ENCODE results near the gene KCNG2.

DNA sequence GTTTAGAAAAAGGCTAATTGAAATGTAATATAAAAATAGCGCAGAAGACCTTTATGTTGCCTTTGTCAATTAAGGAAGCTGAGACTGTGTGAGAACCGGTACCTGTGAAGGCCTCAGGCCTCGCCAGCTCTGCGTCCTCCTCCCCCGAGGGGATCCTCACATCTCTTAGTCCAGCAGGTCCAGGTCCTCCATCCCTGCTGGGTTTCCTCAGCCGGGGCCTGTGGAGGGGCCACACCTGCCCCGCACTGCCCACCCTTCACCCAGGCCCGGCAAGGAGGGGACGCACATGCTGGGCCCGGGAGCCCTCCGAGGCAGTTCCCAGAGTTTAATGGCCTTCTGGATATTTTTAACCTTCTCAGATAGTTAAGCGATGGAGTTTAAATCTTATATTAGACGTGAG, 3.5 kb downstream of the KCNG2 start:
- TF ChIP-seq NR3C1 (CRISPR knock-in tag; IDR thresholded peaks at IDR 0.05) (no peak), POLR2A (conservative IDR thresholded peaks at IDR 0.05) (no peak), BDP1 (IDR thresholded peaks at IDR 0.05; ENCODE audit: insufficient read depth, insufficient read length) (no peak), CEBPB (tag; IDR thresholded peaks at IDR 0.05) (no peak), KDM5B (IDR thresholded peaks at IDR 0.05; ENCODE audit: insufficient replicate concordance, low read depth, low read length) (no peak), CCAR2 (IDR thresholded peaks at IDR 0.05; ENCODE audit: low read depth, low read length) (no peak), TAF1 (IDR thresholded peaks at IDR 0.05; ENCODE audit: control insufficient read depth, extremely low read depth, insufficient read depth, low read length, severe bottlenecking) (no peak)
- TF ChIP-seq, protein P1, sequence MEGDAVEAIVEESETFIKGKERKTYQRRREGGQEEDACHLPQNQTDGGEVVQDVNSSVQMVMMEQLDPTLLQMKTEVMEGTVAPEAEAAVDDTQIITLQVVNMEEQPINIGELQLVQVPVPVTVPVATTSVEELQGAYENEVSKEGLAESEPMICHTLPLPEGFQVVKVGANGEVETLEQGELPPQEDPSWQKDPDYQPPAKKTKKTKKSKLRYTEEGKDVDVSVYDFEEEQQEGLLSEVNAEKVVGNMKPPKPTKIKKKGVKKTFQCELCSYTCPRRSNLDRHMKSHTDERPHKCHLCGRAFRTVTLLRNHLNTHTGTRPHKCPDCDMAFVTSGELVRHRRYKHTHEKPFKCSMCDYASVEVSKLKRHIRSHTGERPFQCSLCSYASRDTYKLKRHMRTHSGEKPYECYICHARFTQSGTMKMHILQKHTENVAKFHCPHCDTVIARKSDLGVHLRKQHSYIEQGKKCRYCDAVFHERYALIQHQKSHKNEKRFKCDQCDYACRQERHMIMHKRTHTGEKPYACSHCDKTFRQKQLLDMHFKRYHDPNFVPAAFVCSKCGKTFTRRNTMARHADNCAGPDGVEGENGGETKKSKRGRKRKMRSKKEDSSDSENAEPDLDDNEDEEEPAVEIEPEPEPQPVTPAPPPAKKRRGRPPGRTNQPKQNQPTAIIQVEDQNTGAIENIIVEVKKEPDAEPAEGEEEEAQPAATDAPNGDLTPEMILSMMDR (IDR thresholded peaks at IDR 0.05 in 2 of 3, conservative IDR thresholded peaks at IDR 0.05 in 1 of 3; ENCODE audit: insufficient read depth in 2 of 3, low read depth in 1 of 3, low read length in 3 of 3): no peak
- TF ChIP-seq, protein P2, sequence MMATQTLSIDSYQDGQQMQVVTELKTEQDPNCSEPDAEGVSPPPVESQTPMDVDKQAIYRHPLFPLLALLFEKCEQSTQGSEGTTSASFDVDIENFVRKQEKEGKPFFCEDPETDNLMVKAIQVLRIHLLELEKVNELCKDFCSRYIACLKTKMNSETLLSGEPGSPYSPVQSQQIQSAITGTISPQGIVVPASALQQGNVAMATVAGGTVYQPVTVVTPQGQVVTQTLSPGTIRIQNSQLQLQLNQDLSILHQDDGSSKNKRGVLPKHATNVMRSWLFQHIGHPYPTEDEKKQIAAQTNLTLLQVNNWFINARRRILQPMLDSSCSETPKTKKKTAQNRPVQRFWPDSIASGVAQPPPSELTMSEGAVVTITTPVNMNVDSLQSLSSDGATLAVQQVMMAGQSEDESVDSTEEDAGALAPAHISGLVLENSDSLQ (IDR thresholded peaks at IDR 0.05): no peak
- TF ChIP-seq, protein P3, sequence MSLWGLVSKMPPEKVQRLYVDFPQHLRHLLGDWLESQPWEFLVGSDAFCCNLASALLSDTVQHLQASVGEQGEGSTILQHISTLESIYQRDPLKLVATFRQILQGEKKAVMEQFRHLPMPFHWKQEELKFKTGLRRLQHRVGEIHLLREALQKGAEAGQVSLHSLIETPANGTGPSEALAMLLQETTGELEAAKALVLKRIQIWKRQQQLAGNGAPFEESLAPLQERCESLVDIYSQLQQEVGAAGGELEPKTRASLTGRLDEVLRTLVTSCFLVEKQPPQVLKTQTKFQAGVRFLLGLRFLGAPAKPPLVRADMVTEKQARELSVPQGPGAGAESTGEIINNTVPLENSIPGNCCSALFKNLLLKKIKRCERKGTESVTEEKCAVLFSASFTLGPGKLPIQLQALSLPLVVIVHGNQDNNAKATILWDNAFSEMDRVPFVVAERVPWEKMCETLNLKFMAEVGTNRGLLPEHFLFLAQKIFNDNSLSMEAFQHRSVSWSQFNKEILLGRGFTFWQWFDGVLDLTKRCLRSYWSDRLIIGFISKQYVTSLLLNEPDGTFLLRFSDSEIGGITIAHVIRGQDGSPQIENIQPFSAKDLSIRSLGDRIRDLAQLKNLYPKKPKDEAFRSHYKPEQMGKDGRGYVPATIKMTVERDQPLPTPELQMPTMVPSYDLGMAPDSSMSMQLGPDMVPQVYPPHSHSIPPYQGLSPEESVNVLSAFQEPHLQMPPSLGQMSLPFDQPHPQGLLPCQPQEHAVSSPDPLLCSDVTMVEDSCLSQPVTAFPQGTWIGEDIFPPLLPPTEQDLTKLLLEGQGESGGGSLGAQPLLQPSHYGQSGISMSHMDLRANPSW (CRISPR knock-in tag; IDR thresholded peaks at IDR 0.05): no peak

Data from K562 (cell line).